Measurements from ENCODE around the gene MACO1.
"Not testable (repeated sequence)": the region's sequence is repeated elsewhere in the genome, so short reads cannot be mapped to it uniquely, and the experiment has no call there.

MACO1 gene

DNA sequence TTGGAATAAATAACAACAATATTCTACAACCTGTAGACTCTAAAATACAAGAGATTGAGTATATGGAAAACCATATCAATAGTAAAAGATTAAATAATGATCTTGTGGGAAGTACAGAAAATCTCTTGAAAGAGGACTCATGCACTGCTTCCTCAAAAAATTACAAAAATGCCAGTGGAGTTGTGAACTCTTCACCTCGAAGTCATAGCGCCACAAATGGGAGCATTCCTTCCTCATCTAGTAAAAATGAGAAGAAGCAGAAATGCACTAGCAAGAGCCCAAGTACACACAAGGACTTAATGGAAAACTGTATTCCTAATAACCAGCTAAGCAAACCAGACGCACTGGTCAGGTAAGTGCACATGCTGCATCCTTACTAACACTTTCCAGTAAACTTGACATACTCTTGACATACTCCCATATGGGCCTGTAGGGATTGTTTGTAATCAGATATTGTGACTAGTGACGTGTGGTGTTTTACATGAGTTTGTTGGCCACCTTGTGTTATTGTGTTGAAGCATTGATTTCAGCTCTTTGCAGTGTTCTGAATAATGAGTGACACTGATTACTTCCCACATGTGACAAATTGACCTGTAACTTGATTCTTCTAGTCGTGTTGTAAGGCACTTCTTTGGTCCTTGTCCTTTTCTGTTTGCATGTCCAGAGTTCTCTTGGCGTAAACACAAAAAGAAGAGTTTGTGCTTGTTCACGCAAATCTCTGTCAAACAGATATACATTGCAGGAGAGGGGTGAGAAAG lies 28.0 kb downstream of the MACO1 start:
- Histone ChIP-seq H3K27me3 (ENCODE audit: low read depth) (no peaks in the 10 kb centered on the region), H3K9me3 (no peaks in the 10 kb centered on the region), H3K36me3 (replicated peaks) (peaks cover 7% of the 10 kb centered on the region), H3K4me3 (no peak overlapping the region), H3K4me1 (no peaks in the 10 kb centered on the region)
- no peak for DNase-seq (ENCODE audit: low spot score in 2 of 2)
- in situ Hi-C loops (cut with MboI; ENCODE audit: low sequenced_read_pairs), result no loop called here

DNA sequence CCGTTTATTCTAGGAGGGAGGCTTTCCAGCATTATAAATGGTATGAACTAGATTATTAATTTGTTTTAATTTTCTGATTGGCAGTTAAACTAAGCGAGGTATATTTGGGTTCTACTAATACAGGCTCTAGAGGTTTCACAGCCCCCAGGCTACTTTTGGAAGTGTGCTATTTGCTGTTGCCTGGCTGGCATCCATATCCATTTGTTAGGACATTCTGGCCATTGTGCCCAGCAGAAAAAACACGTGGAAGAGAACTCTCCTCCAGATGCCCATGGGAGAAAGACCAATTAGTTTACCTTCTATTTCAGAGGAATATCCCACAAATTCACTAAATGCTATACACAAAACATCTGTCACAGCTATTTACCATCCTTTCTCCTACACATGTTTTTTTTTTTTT lies 29.3 kb downstream of the MACO1 start:
- in situ Hi-C loops (cut with MboI; ENCODE audit: low sequenced_read_pairs), result no loop called here
- no peaks in the 10 kb centered on the region for H3K4me1 ChIP-seq
- no peak overlapping the region for H3K4me3 ChIP-seq
- no peaks in the 10 kb centered on the region for H3K9me3 ChIP-seq
- no peak for DNase-seq (ENCODE audit: low spot score in 2 of 2)
- peaks cover 7% of the 10 kb centered on the region for H3K36me3 ChIP-seq (replicated peaks)
- H3K27me3 ChIP-seq (ENCODE audit: low read depth), result no peaks in the 10 kb centered on the region

DNA sequence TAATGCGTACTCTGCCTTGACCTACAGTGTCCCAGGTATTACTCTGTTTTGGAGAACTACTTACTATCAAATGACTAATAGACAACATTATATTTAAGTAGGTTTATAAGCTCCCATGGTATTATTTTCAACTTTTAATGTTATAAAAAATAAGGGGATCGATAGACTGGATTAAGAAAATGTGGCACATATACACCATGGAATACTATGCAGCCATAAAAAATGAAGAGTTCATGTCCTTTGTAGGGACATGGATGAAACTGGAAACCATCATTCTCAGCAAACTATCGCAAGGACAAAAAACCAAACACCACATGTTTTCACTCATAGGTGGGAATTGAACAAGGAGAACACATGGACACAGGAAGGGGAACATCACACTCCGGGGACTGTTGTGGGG lies 30.1 kb downstream of the MACO1 start:
- DNase-seq (ENCODE audit: low spot score in 2 of 2); H3K9me3 ChIP-seq; H3K4me3 ChIP-seq; H3K27me3 ChIP-seq (ENCODE audit: low read depth); H3K4me1 ChIP-seq; in situ Hi-C loops (cut with MboI; ENCODE audit: low sequenced_read_pairs); H3K36me3 ChIP-seq (replicated peaks): not testable (repeated sequence)

DNA sequence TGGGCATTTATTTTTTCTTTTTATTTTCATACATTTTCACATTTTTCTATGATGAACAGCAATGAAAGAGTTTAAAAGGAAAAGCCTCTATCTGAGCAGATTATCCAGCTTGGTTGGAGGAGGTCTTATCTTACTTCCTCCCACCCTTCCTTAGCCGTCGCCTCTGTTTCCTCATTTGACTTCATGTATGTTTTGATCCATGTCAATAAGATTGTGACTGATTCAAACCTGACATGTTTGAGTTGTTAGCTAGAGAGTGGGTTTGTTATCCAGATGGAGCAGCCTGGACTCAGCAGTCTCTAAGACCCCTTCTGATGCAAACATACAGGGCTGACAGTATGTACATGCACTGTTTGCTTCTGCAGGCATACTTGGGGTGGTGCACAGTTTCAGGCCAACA lies 31.2 kb downstream of the MACO1 start:
- no peak for DNase-seq (ENCODE audit: low spot score in 2 of 2)

DNA sequence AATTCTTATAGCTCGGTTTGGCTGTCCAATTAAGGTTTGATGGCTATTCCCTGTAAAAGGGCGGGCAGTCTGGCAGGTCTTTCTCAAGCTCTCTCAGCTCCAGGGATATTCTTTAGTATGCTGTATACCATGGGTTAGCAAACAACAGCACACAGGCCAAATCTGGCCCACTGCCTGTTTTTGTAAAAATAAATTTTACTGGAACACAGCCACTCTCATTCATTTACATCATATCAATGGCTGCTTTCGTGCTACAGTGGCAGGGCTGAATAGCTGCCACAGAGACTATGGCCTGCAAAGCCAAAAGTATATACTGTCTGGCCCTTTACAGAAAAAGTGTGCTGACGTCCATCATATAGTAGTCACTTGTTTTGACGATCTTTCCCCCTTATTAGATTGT lies 32.0 kb downstream of the MACO1 start:
- no peaks in the 10 kb centered on the region for H3K9me3 ChIP-seq
- H3K4me3 ChIP-seq, result no peak overlapping the region
- peaks cover 7% of the 10 kb centered on the region for H3K36me3 ChIP-seq (replicated peaks)
- no peaks in the 10 kb centered on the region for H3K27me3 ChIP-seq (ENCODE audit: low read depth)
- in situ Hi-C loops (cut with MboI; ENCODE audit: low sequenced_read_pairs), result no loop called here
- DNase-seq (ENCODE audit: low spot score in 2 of 2), result no peak
- no peaks in the 10 kb centered on the region for H3K4me1 ChIP-seq

More for the DNA sequence above, 31.2 kb downstream of the MACO1 start:
- no peaks in the 10 kb centered on the region for H3K27me3 ChIP-seq (ENCODE audit: low read depth)
- in situ Hi-C loops (cut with MboI; ENCODE audit: low sequenced_read_pairs), result no loop called here
- H3K4me1 ChIP-seq, result no peaks in the 10 kb centered on the region
- no peak overlapping the region for H3K4me3 ChIP-seq
- H3K36me3 ChIP-seq (replicated peaks), result peaks cover 7% of the 10 kb centered on the region
- no peaks in the 10 kb centered on the region for H3K9me3 ChIP-seq

DNA sequence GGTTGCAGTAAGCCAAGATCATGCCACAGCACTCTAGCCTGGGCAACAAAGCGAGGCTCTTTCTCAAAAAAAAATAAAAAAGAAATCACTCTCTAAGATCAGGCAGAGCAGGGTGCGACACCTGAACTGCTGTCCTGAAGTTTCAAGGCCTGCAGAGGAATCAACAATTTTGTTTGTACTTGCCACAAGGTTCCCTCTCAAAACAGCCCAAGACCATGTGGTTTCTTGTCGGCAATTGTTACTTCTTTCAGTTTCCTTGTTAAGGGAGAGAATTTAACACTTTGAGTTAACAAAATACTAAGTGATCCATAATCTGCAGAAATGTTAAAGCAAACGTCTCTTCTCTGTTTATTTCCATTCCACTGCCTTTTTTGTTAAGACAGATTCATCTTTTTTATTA lies 36.5 kb downstream of the MACO1 start:
- no peaks in the 10 kb centered on the region for H3K4me1 ChIP-seq
- no peak for DNase-seq (ENCODE audit: low spot score in 2 of 2)
- no peaks in the 10 kb centered on the region for H3K36me3 ChIP-seq (replicated peaks)
- in situ Hi-C loops (cut with MboI; ENCODE audit: low sequenced_read_pairs), result no loop called here
- H3K27me3 ChIP-seq (ENCODE audit: low read depth), result no peaks in the 10 kb centered on the region
- H3K4me3 ChIP-seq, result no peak overlapping the region
- H3K9me3 ChIP-seq, result no peaks in the 10 kb centered on the region

DNA sequence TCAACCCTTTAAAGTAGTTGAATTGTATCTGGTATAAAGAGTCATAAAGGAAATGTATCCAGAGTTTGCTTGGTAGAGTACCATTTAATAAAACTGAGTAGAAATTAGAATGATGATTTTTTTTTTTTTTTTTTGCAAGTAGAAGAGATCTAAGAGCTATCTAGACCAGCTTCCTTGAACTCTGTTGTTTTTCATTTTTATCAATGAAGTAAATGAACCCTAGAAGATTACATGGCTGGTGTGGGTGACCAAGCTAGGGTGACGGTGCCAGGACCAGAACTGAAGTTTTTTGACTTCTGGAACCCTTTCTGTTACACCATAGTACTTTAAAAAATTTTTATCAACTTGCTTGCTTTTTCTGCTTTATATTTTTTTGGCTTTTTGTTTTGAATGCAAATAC lies 36.9 kb downstream of the MACO1 start:
- Histone ChIP-seq H3K4me3 (no peak overlapping the region), H3K4me1 (no peaks in the 10 kb centered on the region), H3K27me3 (ENCODE audit: low read depth) (no peaks in the 10 kb centered on the region), H3K36me3 (replicated peaks) (no peaks in the 10 kb centered on the region), H3K9me3 (no peaks in the 10 kb centered on the region)
- no peak for DNase-seq (ENCODE audit: low spot score in 2 of 2)
- in situ Hi-C loops (cut with MboI; ENCODE audit: low sequenced_read_pairs), result no loop called here

DNA sequence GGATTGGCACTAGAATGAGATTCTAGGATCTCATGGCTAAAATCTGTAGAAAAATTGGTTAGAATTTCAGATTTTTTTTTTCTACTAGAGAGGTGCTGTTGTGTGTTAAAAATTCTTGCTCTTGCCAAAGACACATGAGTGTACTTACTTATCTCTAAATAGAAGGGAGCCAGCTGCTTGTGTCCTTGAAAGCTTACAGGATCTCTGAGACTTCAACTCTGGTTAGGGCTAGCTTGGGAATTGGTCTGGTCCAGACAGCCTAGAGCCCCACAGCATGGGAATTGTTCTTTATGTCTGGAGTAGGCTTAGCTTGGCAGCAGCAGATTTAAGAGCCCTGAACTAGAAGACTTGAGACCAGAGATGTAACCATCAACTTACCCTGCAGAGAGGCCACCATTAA lies 37.3 kb downstream of the MACO1 start:
- H3K9me3 ChIP-seq, result no peaks in the 10 kb centered on the region
- H3K36me3 ChIP-seq (replicated peaks), result no peaks in the 10 kb centered on the region
- no peaks in the 10 kb centered on the region for H3K27me3 ChIP-seq (ENCODE audit: low read depth)
- H3K4me1 ChIP-seq, result no peaks in the 10 kb centered on the region
- in situ Hi-C loops (cut with MboI; ENCODE audit: low sequenced_read_pairs), result no loop called here
- DNase-seq (ENCODE audit: low spot score in 2 of 2), result no peak
- H3K4me3 ChIP-seq, result no peak overlapping the region

DNA sequence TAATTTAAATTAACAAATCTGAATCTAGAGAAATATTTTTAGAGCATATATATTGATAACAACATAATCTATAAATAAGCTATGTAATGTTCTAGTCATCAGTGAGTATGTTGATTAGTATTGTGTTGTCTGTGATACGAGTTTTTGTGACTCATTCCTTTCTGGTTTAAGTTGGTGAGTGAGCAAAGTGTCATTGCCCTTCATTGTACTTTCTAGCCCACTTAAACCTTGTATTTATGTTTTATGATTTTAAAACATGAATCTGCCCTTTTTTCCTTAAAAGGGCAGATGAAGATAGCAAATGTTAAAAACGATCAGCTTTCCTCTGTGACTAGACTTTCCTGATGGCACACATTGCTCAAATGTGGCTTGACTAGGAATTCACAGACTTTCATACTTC lies 38.5 kb downstream of the MACO1 start:
- Histone ChIP-seq H3K4me3 (no peak overlapping the region), H3K36me3 (replicated peaks) (no peaks in the 10 kb centered on the region), H3K27me3 (ENCODE audit: low read depth) (no peaks in the 10 kb centered on the region), H3K4me1 (no peaks in the 10 kb centered on the region), H3K9me3 (no peaks in the 10 kb centered on the region)
- in situ Hi-C loops (cut with MboI; ENCODE audit: low sequenced_read_pairs), result no loop called here
- DNase-seq (ENCODE audit: low spot score in 2 of 2), result no peak

DNA sequence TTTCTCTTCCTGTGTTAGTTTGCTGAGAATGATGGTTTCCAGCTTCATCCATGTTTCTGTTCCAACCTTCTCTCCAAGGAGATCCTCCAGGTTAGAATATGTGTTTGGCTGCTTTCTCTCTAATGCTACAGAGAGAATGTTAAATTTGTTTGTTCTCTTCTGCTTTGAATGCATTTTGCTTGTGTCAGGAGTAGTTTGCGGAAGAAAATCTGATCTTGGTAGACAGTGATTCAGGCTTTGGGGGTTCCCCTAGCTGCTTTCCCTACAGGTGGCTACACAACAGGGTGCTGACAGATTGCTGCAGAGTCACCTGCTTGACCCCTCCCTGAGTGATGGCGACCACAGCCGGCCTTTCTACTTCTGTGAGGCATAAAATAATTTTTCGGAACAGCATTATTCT lies 41.8 kb downstream of the MACO1 start:
- H3K27me3 ChIP-seq (ENCODE audit: low read depth), result no peaks in the 10 kb centered on the region
- H3K4me1 ChIP-seq, result peaks cover 5% of the 10 kb centered on the region
- DNase-seq (ENCODE audit: low spot score in 2 of 2), result no peak
- no peaks in the 10 kb centered on the region for H3K9me3 ChIP-seq
- in situ Hi-C loops (cut with MboI; ENCODE audit: low sequenced_read_pairs), result no loop called here
- H3K36me3 ChIP-seq (replicated peaks), result no peaks in the 10 kb centered on the region
- H3K4me3 ChIP-seq, result no peak overlapping the region

DNA sequence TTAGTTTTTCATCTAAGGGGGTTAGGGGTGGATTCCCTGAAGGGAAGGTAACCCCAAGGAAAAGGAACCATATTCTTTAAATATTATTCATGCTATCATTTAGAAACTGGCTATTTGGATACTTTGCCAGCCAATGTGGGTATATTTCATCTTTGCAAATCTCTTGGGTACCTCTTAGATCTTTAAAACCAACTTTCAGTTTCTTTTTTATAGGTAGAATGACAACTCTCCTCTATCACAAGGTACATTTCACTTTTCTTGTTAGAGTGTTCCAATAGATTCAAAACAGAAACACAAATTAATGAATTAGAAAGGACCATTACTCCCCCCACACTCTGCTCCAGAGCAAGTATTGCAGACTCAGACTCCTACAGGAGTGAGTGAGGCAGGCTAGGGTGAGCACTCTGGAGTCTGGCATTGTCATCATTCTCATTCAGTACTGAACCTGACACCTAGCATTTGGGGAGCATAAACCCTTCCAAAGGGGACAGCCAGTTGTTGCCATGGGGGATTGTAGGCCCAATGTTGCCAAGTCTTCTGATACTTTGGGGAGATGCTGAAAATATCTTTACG lies 43.0 kb downstream of the MACO1 start:
- Histone ChIP-seq H3K36me3 (replicated peaks) (no peaks in the 10 kb centered on the region), H3K4me3 (no peak overlapping the region), H3K4me1 (peaks cover 5% of the 10 kb centered on the region), H3K9me3 (no peaks in the 10 kb centered on the region), H3K27me3 (ENCODE audit: low read depth) (no peaks in the 10 kb centered on the region)
- in situ Hi-C loops (cut with MboI; ENCODE audit: low sequenced_read_pairs), result no loop called here
- no peak for DNase-seq (ENCODE audit: low spot score in 2 of 2)

DNA sequence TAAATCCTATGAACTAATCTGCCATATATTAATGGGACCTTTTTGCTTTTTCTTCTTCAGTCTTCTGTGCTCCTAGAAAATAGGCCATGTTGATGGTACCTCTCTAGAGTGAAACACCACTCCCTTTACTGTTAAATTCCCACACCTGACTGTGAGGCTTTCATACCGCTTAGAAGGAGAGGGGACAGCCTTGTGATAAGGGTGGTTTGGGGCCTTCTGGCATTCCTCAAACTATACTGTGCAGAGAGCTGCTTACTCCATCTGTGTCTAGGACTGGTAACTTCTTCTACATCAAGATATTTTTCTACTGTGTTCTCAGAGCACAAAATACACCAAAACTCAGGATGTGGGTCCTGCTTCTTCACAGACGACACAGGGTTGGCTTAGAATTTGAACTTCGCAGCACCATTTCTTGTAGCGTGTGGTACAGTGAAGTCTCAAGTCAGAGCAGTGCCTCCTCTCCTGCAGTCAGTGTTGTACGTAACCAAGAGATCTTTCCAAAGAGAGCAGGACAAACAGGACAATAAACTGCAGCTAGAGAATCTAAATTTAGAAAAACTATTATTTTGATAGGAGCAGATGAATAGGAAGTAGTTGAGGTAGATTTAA lies 43.8 kb downstream of the MACO1 start:
- H3K4me1 ChIP-seq, result peaks cover 5% of the 10 kb centered on the region
- H3K9me3 ChIP-seq, result no peaks in the 10 kb centered on the region
- in situ Hi-C loops (cut with MboI; ENCODE audit: low sequenced_read_pairs), result no loop called here
- no peaks in the 10 kb centered on the region for H3K36me3 ChIP-seq (replicated peaks)
- H3K27me3 ChIP-seq (ENCODE audit: low read depth), result no peaks in the 10 kb centered on the region
- H3K4me3 ChIP-seq, result no peak overlapping the region
- DNase-seq (ENCODE audit: low spot score in 2 of 2), result no peak

DNA sequence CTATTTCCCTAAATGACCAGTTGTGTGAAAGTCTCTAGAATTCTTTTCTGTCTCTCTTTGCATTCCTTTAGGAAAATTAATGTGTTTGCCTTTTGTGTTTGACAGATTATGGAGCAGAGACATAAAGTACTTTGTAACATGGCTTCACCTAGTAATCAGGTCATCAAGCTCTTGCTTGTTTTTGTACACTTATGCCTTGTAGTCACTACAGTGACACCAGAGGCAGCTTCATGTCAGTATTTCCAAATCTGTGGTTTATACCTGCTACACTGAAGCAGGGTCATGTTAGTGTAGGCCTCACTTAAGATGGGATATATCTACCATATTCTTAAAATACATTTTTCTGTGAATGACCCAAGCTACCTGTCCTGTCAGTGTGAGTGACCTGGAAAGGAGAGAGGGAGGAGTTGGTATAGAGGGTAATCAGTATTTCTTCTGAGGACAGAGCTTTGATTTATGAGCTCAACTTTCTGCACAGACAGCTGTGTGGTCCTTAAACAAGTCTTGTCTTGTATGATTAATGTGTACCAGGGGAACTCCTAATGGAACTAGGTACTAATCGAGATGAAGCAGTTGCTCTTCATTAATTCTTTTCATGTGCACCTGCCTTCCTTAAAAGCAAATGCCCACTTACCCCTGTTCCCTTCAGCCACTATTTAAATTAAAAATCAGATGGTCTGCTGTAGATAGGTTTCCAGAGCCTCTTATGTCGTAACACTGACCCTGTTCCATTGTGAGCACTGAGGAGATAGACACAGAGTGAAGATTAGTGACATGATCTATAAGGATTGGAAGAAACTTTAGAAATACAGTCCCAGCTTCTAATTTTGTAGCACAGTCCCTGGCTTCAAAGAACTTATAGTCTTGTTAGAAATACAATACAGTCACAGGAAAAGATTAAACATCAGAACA lies 45.7 kb downstream of the MACO1 start:
- in situ Hi-C loops (cut with MboI; ENCODE audit: low sequenced_read_pairs), result no loop called here
- Histone ChIP-seq H3K4me1 (peaks cover 5% of the 10 kb centered on the region), H3K4me3 (no peak overlapping the region), H3K9me3 (no peaks in the 10 kb centered on the region), H3K27me3 (ENCODE audit: low read depth) (no peaks in the 10 kb centered on the region), H3K36me3 (replicated peaks) (no peaks in the 10 kb centered on the region)
- DNase-seq (ENCODE audit: low spot score in 2 of 2), result no peak

All from HAP-1 (cell line).